GM12878 (cell line): ENCODE measurements around the gene TARBP2.

ENCODE experiments used
- JUND ChIP-seq: IDR thresholded peaks from 2 replicates; pipeline ENCODE4 v1.6.1; 2012; ENCODE audit warnings: low read depth, mild to moderate bottlenecking, low read length, improper control_type of control experiment, moderate library complexity
- KDM1A ChIP-seq: fragments of 200-600 bp; sonication (generic); IDR thresholded peaks from 2 replicates; pipeline ENCODE4 v1.6.1; 2016; ENCODE audit warnings: borderline replicate concordance
- POLR2A ChIP-seq: IDR thresholded peaks from 2 replicates; pipeline ENCODE4 v1.6.1; 2011; ENCODE audit warnings: low read depth, mild to moderate bottlenecking, low read length
- RFX5 ChIP-seq: IDR thresholded peaks from 2 replicates; pipeline ENCODE4 v1.6.1; 2011; ENCODE audit warnings: low read depth, low read length, improper control_type of control experiment
- TAF1 ChIP-seq: IDR thresholded peaks from 2 replicates; pipeline ENCODE4 v1.6.1; 2011; ENCODE audit warnings: mild to moderate bottlenecking, low read depth, low read length, borderline replicate concordance
- TCF7 ChIP-seq: IDR thresholded peaks from 2 replicates; pipeline ENCODE4 v1.6.1; 2014; ENCODE audit warnings: antibody characterized with exemption, borderline replicate concordance

DNA sequence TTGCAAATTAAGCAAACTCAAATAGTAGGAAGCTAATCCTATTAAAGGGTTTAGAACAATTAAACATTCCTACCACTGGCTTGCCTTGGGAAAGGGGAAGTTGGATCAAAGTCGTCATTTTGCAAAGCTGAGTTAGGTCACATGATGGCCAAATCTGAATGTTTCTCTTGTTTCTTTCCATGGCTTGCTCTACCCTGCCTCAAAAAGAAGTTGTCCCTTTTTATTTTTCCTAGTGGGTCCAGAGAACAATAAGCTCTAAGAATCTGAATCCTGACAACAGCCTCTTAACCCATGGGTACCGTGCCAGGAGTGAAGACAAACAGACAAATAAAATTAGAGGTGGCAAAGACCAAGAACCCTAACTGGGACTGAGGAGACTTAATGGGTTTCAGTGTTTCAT lies 32.4 kb downstream of the TARBP2 start:
- TF ChIP-seq JUND (no peak), TAF1 (no peak), RFX5 (no peak), TCF7 (no peak), KDM1A (no peak), POLR2A (no peak)
